ENCODE data around the gene ZBTB7C. TPM values are rescaled to one million over a fixed set of nuclear protein-coding genes. Genes with fewer than 3 reads are reported as not detected.

Gene ZBTB7C
- total and polyA plus RNA-seq, 2 of the 4 experiments (the other 2 are of a cell fraction), result not detected

DNA sequence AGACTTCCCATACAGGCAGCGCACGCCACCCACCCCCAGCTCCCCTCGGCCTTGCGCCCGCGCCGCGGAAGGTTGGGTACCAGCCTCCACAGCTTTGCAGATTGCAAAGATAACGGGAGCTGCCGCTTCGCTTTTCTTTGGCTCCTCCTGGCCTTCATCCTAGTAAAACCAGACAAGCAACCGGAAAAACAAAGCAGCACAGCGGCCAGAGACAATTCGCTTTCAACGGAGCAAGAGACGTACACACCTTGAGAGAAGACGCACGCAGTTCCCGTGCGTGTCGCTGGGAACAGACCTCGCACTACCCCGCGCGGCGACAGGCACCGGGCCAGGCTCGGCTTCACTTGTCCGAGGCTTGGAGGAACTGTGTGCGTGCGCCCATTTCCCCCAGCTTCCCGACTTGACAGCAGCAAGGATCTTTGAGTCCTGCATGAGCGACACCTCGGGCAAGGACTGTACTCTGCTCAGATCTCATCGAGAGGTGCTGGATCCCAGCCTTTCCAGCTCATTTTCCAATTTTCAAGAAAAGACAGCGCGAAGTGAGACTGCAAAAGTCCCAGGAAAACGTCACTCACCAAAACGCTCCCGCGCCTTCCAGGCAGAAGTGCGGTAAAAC, 964 bp downstream of the ZBTB7C start:
- POLR2A ChIA-PET (ENCODE audit: unreplicated experiment), result no interaction called here
- H3K9ac ChIP-seq (ENCODE audit: low read depth, low read length), result no peak overlapping the region
- H2BK15ac ChIP-seq (ENCODE audit: low read depth, low read length), result no peak overlapping the region
- dilution Hi-C loops (cut with HindIII; ENCODE audit: low sequenced_read_pairs, unreplicated experiment) (no loop called here), in situ Hi-C loops (cut with MboI; ENCODE audit: low sequenced_read_pairs) (no loop called here), intact Hi-C loops (cut with micrococcal nuclease) (no loop called here)
- H4K5ac ChIP-seq (ENCODE audit: low read depth, low read length), result no peak overlapping the region
- H3K4me1 ChIP-seq (ENCODE audit: control insufficient read depth, insufficient read depth, low read length), result peaks cover 2% of the 10 kb centered on the region
- DNase-seq (no peak), ATAC-seq (ENCODE audit: low read depth) (no peak)
- H2BK5ac ChIP-seq (ENCODE audit: low read depth, low read length, poor library complexity, severe bottlenecking), result no peak overlapping the region
- no peak overlapping the region for H2AK9ac ChIP-seq (replicated peaks; ENCODE audit: low read depth, low read length, poor library complexity)
- H2AFZ ChIP-seq (replicated peaks; ENCODE audit: low read length, poor library complexity), result peak overlapping the region; percentile 37
- no peaks in the 10 kb centered on the region for H3K36me3 ChIP-seq (ENCODE audit: control insufficient read depth, insufficient read depth, low read length)
- no peaks in the 10 kb centered on the region for H4K20me1 ChIP-seq (ENCODE audit: insufficient read depth, low read length)
- H3K14ac ChIP-seq (replicated peaks; ENCODE audit: low read depth, low read length), result no peak overlapping the region
- no TSS peak for BruUV-seq (replicated peaks)
- H3K27ac ChIP-seq (ENCODE audit: insufficient read depth, low read length), result no peak overlapping the region
- no peak overlapping the region for H2BK20ac ChIP-seq (ENCODE audit: low read depth, low read length)
- H3K56ac ChIP-seq (ENCODE audit: extremely low read depth, insufficient read depth, low read length), result no peak overlapping the region
- CTCF ChIA-PET, result interaction anchor here (0.6 kb wide), 1 partner anchor 20 kb away, joined by 4 read pairs; no protein-coding TSS in a partner anchor
- H3K27me3 ChIP-seq (ENCODE audit: control insufficient read depth, insufficient read depth, low read length), result peaks cover 41% of the 10 kb centered on the region
- no peak overlapping the region for H3K18ac ChIP-seq (ENCODE audit: low read depth, low read length)
- no peak overlapping the region for H2BK120ac ChIP-seq (ENCODE audit: low read depth, low read length)
- H3K4me3 ChIP-seq (ENCODE audit: insufficient read depth, low read depth, low read length), result no peak overlapping the region
- H3K9me3 ChIP-seq (ENCODE audit: control insufficient read depth, insufficient read depth, low read length), result no peaks in the 10 kb centered on the region
- H4K8ac ChIP-seq (ENCODE audit: low read depth in 2 of 2, low read length in 2 of 2), result no peak overlapping the region
- TF ChIP-seq RFX5 (IDR thresholded peaks at IDR 0.05; ENCODE audit: low read depth, low read length) (no peak), RAD21 (IDR thresholded peaks at IDR 0.05; ENCODE audit: low read length) (no peak), CEBPB (IDR thresholded peaks at IDR 0.05; ENCODE audit: low read depth, low read length) (no peak), FOS (IDR thresholded peaks at IDR 0.05; ENCODE audit: low read depth, low read length) (no peak), NFE2L2 (IDR thresholded peaks at IDR 0.05; ENCODE audit: low read depth, low read length) (no peak)
- TF ChIP-seq, protein P1, sequence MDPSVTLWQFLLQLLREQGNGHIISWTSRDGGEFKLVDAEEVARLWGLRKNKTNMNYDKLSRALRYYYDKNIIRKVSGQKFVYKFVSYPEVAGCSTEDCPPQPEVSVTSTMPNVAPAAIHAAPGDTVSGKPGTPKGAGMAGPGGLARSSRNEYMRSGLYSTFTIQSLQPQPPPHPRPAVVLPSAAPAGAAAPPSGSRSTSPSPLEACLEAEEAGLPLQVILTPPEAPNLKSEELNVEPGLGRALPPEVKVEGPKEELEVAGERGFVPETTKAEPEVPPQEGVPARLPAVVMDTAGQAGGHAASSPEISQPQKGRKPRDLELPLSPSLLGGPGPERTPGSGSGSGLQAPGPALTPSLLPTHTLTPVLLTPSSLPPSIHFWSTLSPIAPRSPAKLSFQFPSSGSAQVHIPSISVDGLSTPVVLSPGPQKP (IDR thresholded peaks at IDR 0.05; ENCODE audit: borderline replicate concordance, low read depth, low read length), result no peak
- 5% methylated on average over 30 of the region's 42 CpGs; no CpG with 5 or more reads in 1 of the 2 experiments for WGBS, 2 experiments (ENCODE audit: extremely low coverage in 2 of 2, insufficient read length in 1 of 2)
- H3K4me2 ChIP-seq (ENCODE audit: low read depth, low read length), result 0 out of 2 replicates have a peak overlapping the region, but pooled peaks have one; percentile 16
- H3K9me1 ChIP-seq (ENCODE audit: insufficient read depth, low read length), result no peaks in the 10 kb centered on the region; the same call in 1 of the 2 replicates
- no peaks in the 10 kb centered on the region for H3K79me1 ChIP-seq (ENCODE audit: low read depth in 1 of 2, low read length in 2 of 2)
- H4K91ac ChIP-seq (ENCODE audit: insufficient read depth, low read depth, low read length), result no peak overlapping the region
- 0 out of 2 replicates have a peak overlapping the region, but pooled peaks have one; percentile 4 for H3K23ac ChIP-seq (ENCODE audit: low read depth, low read length)
- H2AK5ac ChIP-seq (ENCODE audit: low read depth, low read length), result no peak overlapping the region
- H3K4ac ChIP-seq (ENCODE audit: low read depth, low read length), result no peak overlapping the region
